GM18508 (cell line): Measurements from ENCODE around the gene POLL.
"Not testable (repeated sequence)": the region's sequence is repeated elsewhere in the genome, so short reads cannot be mapped to it uniquely, and the experiment has no call there.

Experiments
- ATAC-seq: cut with Tn5 transposase; IDR thresholded peaks from one replicate; pipeline ENCODE4 v1.9.1; 2021; ENCODE audit warnings: moderate number of reproducible peaks; ENCODE audit not compliant: insufficient read depth, unreplicated experiment

Gene POLL

GRCh38 chr10:101587725-101588653, at the start of gene POLL, which contains the start of gene DPCD:
POLL (minus strand) TSS chr10:101588257; CDS start chr10:101587360, 897 bp downstream.
DPCD (plus strand) TSS chr10:101588321; CDS start chr10:101588337, 16 bp downstream.
- peak; percentile 69 for ATAC-seq

- not testable (repeated sequence) for ATAC-seq
Observed at GRCh38 chr10:101633510-101633909, 45.5 kb upstream of the POLL start.

- no peak for ATAC-seq
Observed at GRCh38 chr10:101631821-101632475, 43.9 kb upstream of the POLL start.

GRCh38 chr10:101630633-101630920, 42.5 kb upstream of the POLL start:
- ATAC-seq: no peak

GRCh38 chr10:101629837-101630632, 42.0 kb upstream of the POLL start:
- ATAC-seq: no peak

GRCh38 chr10:101625821-101626412, 37.9 kb upstream of the POLL start:
- ATAC-seq: no peak

GRCh38 chr10:101624526-101625102, 36.6 kb upstream of the POLL start:
- ATAC-seq: no peak

- no peak for ATAC-seq
Observed at GRCh38 chr10:101623528-101623927, 35.5 kb upstream of the POLL start.

- no peak for ATAC-seq
Observed at GRCh38 chr10:101619983-101620382, 31.9 kb upstream of the POLL start.

GRCh38 chr10:101618871-101619270, 30.8 kb upstream of the POLL start:
- ATAC-seq: no peak

GRCh38 chr10:101617824-101618568, 29.9 kb upstream of the POLL start:
- ATAC-seq: no peak

GRCh38 chr10:101617102-101617823, 29.2 kb upstream of the POLL start:
- no peak for ATAC-seq

GRCh38 chr10:101616415-101617101, 28.5 kb upstream of the POLL start:
- no peak for ATAC-seq

GRCh38 chr10:101615525-101616116, 27.6 kb upstream of the POLL start:
- no peak for ATAC-seq

GRCh38 chr10:101614663-101615524, 26.8 kb upstream of the POLL start:
- no peak for ATAC-seq

GRCh38 chr10:101613646-101614045, 25.6 kb upstream of the POLL start:
- ATAC-seq: no peak

- no peak for ATAC-seq
Observed at GRCh38 chr10:101612872-101613271, 24.8 kb upstream of the POLL start.
